OCI-M1 (cell line): ENCODE results near the gene SLC24A3.
A peak's percentile ranks its signal among the peaks of the same experiment; 100 is the strongest.

Experiments
- DNase-seq: peaks from one replicate; lab custom pipeline; 2025; lab: John Stamatoyannopoulos, UW

SLC24A3 gene

GRCh38 chr20:19384940-19385339, 172.5 kb downstream of the SLC24A3 start:
- no peak for DNase-seq

- DNase-seq = no peak
Observed at GRCh38 chr20:19387251-19387650, 174.8 kb downstream of the SLC24A3 start.

- DNase-seq = peak; percentile 51
Observed at GRCh38 chr20:19392344-19393130, 180.1 kb downstream of the SLC24A3 start.

- peak; percentile 6 for DNase-seq
Observed at GRCh38 chr20:19396460-19397081, 184.1 kb downstream of the SLC24A3 start.

- DNase-seq = no peak
Observed at GRCh38 chr20:19397226-19397625, 184.8 kb downstream of the SLC24A3 start.

- DNase-seq = peak; percentile 44
Observed at GRCh38 chr20:19397666-19398065, 185.2 kb downstream of the SLC24A3 start.

- no peak for DNase-seq
Observed at GRCh38 chr20:19401096-19401495, 188.7 kb downstream of the SLC24A3 start.

- DNase-seq = no peak
Observed at GRCh38 chr20:19403549-19403948, 191.1 kb downstream of the SLC24A3 start.

GRCh38 chr20:19404826-19405225, 192.4 kb downstream of the SLC24A3 start:
- no peak for DNase-seq

- DNase-seq = no peak
Observed at GRCh38 chr20:19405958-19406357, 193.5 kb downstream of the SLC24A3 start.

GRCh38 chr20:19406381-19406780, 193.9 kb downstream of the SLC24A3 start:
- no peak for DNase-seq

- DNase-seq = no peak
Observed at GRCh38 chr20:19407196-19407595, 194.8 kb downstream of the SLC24A3 start.

- no peak for DNase-seq
Observed at GRCh38 chr20:19407736-19408135, 195.3 kb downstream of the SLC24A3 start.

- no peak for DNase-seq
Observed at GRCh38 chr20:19408971-19409370, 196.5 kb downstream of the SLC24A3 start.

GRCh38 chr20:19411811-19412210, 199.4 kb downstream of the SLC24A3 start:
- no peak for DNase-seq

- DNase-seq = no peak
Observed at GRCh38 chr20:19412254-19412653, 199.8 kb downstream of the SLC24A3 start.

- DNase-seq = no peak
Observed at GRCh38 chr20:19414600-19414999, 202.2 kb downstream of the SLC24A3 start.

GRCh38 chr20:19415786-19416185, 203.3 kb downstream of the SLC24A3 start:
- DNase-seq = no peak

GRCh38 chr20:19416627-19417026, 204.2 kb downstream of the SLC24A3 start:
- no peak for DNase-seq

- DNase-seq = no peak
Observed at GRCh38 chr20:19419396-19419795, 207.0 kb downstream of the SLC24A3 start.

GRCh38 chr20:19423097-19423899, 210.9 kb downstream of the SLC24A3 start:
- DNase-seq = no peak

- DNase-seq = no peak
Observed at GRCh38 chr20:19423900-19424620, 211.6 kb downstream of the SLC24A3 start.
